GM18861 (cell line): ENCODE measurements around the gene RAB35.

Source experiments
- ATAC-seq: cut with Tn5 transposase; IDR thresholded peaks from one replicate; pipeline ENCODE4 v1.9.1; 2021; ENCODE audit not compliant: unreplicated experiment

Gene RAB35

DNA sequence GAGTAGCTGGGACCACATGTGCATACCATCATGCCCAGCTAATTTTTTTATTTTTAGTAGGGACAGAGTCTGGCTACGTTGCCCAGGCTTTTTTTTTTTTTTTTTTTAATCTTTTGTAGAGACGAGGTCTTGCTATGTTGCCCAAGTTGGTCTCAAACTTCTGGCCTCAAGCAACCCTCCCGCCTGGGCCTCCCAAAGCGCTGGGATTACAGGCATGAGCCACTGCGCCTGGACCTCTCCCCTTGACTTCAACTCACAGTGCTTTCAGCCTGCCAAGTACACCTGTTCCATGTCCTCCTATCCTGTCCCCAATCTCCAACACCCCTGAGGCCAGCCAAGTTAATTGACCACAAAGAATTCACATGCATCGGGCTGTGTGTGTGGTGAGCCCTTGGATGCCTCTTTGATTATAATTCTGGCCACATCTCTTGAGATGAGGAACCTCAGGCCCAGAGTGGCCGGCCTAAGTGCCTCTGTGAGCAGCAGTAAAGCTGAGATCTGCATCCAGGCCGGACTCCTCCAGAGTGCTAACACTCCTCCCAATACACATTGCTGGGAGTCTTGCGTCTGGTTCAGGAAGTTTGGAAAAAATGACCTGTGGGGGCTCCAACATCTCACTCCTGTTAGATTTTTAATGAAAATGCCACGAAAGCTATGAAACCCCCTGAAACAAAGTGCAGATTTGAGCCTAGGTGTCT lies 6.8 kb downstream of the RAB35 start:
- no peak for ATAC-seq

DNA sequence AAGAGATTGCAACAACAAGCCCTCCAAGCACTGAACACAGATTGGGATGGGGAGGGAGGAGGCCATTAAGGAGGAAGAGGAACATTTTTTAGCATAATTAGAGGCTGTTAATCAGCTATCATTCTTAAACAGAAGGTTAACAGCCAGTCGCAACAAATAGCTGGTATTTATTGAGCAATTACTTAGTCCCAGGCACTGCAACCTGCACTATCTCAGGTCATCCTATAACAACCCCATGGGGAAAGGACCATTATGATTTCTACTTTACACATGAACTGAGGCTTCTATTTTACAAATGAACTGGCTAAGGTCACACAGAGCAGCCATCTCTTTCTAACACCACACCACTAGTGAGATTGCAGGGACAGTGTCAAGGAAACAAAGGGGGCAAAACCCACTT lies 10.4 kb downstream of the RAB35 start:
- no peak for ATAC-seq

DNA sequence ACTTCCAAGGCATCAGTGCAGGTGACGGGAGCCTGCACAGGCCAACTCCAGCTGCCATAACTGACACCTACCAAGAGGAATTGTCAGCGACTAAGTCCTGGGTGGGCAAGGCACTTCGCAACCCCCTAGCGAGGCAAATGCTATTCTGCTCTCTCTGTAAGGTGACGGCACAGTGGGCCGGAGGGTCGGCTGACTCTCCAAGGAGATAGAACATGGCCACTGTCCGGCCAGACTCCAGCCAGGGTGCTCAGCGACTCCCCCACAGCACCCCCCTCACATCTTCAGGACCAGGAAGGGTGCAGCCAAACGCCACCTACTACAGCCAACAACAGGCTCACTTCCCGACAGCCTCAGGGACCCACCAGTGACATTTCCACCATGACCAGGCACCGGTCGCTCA lies 13.2 kb downstream of the RAB35 start:
- ATAC-seq = no peak

DNA sequence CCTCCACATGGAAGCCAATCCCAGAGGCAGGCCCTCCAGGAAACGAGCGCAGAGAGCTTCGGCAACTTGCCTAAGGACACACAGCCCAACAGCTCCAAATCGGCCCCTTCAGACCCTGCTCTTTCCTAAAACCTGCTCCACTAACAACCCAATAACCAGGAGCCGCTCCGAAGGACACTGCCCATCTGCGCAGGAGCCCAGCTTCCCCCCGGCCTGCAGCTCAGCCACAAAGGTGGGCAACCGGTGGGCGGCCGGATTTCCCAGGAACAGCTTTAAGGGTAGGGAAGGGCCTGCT lies 13.6 kb downstream of the RAB35 start:
- no peak for ATAC-seq

DNA sequence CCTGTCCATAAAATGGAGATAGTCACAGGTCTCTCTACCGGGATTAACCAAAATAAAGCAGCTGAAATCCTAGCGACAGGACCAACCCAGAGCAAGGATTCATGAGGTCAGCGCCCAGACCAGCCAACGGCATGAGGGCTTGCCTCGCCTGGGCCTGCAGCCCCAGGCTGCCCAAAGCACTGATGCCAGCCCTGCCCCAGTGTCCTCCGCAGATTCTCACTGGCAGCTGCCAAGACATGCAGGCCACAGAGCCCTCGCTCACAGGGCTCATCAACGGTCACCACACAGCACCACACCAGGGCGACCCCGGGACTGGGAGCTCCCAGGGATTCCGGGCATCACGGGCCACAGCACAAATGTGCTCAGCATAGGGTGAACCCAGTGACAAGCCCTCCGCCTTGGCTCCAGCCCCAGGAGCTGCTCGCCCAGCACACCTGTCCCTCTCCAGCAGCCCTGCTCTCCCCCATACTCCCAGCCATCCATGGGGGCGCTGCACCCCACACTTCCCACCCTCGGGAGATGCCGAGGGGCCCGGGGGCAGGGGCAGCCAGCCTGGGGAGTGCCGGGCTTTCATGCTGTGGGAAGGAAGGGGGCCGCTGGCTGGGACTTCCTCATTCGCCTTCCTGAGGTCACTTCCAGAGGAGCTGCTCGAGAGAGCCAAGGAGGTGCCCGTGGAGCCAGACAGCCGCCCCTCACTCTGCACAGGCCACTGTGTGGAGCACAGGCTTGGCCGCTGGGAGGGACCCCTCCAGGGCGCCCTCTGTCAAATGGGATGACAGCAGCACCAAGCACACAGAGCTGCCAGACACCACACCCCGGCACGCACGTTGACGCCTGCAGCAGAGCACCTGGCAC lies 14.1 kb downstream of the RAB35 start:
- no peak for ATAC-seq

DNA sequence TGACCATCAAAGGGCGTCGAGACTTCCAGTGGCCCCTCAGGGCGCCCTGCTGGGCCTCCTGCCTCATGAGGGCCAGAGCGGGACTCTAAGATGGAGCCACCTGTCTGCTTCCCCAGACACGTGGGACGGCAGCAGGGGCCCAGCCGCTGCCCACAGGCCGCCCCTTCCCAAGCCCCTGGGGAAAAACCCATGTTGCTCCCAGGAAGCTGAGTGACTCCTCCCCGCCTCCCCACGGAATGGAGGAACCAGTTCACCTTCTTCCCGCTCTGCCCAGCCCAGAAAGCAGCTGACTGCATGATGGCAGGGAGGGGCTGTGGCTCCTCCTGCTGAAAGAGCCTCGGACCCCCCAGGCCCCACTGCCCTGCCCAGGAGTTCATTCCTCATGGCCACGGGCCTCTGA lies 14.9 kb downstream of the RAB35 start:
- no peak for ATAC-seq

DNA sequence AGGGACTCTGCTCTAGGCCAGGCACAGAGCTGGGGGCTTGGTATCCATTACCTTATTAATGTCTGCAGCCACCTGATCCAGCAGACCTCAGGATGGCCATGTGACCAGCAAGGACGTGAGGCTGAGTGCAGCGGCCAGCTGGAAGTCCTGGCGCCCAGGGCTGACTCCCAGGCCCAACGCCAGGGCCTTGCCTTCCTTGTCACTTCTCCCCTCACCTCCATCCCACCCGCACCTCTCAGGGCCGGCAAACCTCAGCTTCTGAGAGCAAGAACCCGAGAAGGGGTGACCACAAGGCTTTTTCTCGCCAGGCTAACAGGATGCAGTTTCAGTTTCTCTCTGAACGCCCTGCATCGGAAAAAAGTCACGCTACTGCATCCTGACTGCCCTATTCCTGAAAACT lies 15.4 kb downstream of the RAB35 start:
- no peak for ATAC-seq

DNA sequence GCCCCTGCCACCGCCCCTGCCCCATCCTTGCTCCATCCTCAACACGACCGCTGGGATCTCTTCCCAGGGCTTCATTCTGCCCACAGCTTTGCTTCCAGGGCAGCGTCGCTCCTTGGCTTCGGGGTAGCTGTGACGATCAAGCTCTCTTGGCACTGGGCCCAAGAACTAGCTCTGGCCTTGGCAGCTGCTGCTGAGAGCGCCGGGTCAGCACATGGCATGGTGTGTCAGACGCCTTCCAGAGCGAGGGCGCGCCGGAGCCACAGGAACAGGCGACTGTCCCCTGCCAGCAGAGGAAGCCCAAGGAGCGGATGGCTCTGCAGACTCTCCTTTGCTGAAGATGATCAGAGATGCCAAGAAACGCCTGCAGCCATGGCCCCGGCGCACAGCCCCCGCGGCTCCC lies 15.9 kb downstream of the RAB35 start:
- no peak for ATAC-seq

DNA sequence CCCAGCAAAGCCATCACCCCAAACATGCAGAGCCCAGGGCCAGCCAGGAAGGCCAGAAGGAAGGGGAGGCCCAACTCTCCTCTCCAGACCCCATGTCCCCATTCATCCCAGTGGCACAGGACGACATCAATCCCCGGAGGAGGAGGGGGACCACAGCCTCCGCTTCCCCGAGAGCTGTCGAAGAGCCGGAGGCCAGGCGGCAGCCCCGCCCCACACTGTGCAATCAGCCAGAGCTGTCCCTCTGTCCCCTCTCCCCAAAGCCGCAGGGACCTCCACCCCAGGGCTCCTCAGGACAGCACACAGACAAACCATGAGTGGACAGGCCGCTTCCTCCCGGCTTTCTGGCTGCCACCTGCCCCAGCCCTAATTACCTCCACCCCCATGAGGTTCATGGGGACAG lies 16.8 kb downstream of the RAB35 start:
- no peak for ATAC-seq

DNA sequence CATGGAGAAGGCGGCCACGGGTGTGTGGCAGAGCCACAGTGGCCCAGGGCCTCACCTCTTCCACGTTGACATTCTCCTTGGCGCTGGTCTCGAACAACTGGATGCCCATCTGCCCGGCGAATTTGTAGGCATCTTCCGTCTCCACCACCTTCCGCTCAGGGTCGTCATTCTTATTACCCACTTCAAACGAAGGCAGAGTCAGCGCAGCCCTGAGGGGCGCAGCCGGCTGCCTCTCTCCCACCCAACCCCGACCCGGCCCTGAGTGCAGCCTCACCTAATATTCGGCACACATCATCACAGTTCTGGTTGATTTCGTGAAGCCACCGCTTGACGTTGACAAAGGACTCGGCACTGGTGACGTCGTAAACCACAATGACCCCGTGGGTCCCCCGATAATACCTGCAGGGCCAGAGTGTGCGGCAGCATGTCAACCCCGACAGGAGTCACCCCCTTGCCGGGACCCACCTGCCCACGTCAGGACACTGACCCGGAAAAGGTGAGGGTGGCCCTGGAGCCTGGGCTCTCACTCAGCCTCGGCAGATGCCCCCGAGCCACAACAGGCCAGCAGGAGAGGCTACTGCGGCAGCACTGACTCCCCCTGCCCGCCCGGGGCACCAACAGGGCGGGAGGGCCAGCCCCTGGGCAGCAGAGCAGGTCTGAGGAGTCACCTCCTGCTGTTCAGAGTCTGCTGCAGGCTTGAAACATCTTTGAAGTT lies 17.6 kb downstream of the RAB35 start:
- no peak for ATAC-seq

DNA sequence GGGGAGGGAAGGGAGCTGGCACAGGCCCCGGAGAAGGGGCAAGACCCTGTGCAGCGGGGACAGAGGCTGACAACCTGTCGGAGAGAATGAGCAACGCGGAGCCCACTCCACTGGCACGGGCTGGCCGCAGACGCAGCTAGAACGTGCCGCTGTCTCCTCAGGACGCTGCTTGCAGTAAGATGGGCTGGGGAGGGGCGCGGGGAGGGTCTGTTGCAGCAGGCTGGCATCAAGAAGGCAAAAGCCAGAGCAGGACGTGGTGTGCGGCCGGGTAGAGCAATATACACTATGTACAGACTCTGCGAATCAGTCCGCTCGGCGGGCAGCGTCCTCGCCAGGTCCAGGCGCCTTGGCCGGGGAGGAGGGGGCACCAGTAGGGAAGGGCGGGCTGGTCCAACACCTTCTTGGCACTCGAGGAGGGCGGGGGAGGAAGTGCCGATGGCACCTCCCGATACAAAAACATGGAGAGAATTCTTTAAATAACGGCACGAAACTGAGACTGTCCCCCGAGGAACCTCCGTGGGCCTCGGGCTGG lies 19.8 kb downstream of the RAB35 start:
- ATAC-seq = no peak

DNA sequence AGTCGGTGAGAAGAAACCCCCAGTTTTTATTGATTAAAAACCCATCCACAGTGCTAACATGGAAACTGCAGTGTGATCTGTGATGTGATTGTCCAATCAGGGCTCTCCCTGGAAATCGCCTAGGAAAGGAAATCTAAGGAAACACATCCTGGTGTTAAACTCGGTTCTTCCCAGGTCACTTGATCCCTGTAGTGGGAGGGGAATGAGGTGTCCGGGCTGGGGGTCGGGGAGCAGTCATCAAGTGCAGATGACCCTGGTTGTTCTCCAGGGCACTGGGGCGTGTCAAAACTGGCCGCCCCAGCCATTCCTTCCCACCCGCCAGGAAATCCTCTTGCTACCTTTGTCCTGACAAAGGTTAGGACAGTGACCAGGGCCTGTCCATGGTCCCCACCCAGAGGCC lies 20.8 kb downstream of the RAB35 start:
- ATAC-seq = no peak

DNA sequence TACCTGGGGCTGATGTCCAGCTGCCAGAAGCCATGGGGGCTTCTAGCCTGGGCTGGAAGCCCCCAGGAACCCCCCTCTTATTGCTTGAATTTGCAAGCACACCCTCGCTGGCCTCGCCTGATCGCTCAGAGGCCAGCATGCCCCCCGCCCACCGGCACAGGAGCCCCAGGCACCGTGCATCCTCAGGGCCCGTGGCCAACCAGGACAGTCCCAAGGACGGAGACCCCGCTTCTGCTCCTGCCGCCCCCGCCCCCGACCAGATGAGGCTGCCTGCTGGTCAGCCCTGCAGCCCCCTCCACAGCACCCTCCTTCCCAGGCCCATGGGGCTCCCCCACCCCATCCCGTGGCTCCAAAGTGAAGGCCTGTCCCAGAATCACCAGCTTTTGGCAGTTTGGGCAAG lies 21.2 kb downstream of the RAB35 start:
- ATAC-seq = no peak

DNA sequence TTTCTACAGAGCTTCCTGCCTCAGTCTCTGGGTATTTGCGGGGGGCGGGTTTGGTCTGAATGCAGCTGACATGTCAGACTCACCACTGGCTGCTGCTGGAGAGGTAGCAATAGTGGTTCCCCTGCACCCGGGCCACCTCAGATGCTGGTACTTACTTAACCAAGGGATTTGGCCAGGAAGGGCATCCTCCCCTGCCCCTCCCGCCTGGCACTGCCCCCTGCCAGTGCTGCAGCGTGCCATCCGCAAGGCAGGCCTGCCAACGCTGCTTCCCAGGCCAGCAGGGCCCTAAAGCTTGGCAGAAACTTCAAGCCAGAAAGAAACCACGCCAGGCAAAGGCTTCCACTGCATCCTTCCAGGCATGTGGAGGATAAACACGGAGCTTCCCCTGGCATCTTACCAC lies 22.1 kb downstream of the RAB35 start:
- ATAC-seq = no peak

DNA sequence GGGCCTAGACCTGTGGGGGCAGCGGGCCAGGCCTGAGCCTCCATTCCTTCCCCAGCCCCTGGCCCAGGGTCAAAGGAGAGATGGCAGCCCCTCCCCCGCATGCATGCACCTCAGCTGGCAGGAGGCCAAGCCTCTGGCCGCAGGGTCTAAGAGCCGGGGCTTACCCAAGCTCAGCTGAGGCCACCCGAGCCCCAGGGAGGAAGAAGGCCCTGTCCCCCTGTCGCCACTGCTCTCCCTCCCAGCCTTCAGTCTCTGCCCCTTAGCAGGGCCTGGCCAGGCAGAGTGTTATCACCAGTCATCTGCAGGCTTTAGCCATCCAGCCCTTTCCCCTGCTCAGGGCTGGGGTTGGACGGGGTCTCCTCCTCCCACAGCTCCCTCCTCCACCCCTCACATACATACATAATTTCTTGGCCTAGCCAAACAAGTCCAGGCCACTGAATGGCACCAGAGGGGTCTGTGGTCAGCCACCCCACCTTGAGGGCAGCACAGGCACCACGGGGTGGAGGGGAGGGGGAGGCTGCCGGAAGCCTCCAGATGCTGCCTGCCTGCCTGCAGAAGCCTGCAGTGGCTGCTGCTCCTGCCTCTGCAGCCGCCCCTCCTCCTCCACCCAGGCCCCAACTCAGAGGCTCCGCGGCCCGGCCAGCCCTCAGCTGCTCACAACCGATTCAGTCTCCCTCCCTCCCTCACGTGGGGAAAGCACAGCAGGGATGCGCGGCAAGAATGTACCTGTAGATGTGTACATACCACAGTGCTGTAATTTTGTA lies 22.8 kb downstream of the RAB35 start:
- no peak for ATAC-seq

DNA sequence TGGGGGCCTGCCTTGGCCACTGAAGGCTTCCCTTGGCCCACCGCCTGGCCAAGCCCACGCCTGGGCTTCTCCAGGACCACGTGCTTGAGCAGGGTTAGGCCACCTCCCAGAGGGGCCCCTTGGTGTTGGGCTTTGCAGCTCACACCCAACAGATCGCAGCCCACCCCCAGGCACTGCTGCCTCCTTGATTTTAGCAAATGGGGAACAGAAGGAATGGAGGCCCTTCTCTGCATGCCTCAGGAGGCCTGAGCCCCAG lies 23.3 kb downstream of the RAB35 start:
- ATAC-seq = no peak

DNA sequence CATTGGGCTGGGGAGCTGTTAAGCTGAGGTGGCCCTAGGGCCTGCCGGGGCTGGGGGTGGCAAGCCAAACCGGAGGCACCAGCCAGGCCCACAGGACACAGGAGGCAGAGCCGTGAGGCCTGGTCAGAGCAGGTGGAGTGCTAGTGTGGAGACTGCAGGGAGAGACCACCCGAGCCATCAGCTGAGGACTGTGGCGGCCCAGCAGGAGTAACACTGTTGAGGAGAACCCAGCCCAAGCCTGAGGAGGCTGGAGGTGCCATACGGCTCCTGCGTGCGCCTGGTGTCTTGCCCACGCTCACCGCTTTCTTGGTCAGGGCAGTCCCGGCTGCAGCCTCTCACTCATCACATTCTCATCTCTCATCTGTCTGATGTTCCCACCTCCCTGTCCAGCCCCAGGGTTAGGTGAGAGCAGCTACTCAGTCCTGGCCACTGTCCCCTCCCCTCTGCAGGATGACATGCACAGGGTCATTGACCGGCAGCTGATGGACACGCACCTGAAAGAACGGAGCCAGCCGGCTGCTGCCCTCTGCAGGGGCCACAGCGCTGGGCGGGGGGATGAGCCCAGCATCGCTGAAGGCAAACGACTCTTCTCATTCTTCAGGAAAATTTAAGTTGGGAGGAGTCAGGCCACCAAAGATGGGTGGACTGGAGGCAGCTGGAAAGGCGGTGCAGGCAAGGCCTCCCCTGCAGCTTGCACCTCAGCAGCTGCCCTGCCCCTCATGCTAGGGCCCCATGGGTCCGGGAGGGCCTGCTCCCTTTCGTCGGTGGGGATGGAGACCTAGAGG lies 23.8 kb downstream of the RAB35 start:
- no peak for ATAC-seq

DNA sequence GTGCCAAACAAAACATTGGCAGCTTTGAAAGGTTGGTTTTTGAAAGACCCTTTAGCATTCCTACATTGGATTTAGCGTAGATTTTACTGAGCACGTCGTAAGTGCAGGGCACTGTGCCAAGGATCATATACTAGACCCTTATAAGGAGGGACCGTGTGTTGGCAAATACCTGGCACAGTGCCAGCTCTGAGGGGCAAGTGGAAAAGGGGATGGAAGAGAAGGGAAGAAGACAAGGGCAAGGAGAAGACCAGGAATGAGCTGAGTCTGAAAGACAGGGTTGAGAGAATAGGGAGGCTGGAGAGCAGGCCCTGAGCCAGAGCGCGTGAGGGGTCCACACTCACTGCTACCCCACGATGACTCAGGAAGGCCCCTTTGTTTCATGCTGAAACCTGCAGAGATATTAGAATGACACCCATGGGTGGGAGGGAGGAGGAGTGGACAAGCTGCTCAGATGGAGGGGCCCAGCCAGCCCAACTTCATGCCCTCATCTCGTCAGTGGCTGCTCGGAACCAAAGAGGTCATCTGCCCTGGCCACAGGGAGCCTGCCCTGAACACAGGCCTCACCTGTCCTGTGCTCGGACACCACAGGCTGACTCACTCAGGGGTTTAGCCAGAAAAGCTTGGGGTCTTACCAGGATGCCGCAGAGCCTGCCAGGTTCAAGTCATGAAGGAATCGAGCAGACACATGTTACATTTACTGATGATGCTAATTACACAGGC lies 25.0 kb downstream of the RAB35 start:
- ATAC-seq = no peak

DNA sequence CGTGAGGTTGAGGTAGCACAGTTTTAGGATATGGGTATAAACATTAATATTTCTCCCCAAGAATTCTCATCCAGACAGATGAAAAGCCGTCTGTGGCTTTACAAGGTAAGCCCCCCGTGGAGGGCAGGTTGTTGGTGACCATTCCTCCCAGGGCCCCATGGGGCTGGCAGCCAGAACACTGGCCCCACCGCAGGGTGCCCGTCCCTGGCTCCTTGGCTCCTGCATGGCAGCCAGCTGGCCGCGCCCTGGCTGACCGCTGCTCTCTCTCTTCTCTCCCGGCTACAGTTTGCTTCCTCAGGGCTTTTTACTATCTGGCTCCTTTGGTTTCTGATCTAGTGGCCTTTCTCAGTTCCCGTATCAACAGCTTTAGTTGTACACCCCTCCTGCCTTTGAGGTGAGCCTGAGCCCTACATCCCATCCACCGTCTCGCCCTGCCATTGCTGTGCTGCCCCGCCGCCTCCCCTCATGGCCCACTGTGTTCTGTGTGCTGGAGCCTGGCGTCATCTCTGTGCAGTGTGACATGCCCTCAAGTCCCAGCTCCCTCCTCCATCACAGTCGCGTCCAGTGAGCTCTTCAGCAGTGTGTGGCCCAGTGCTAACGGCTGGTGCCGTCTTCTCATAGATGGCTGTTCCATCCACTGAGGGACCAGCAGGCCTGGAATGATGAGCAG lies 25.8 kb downstream of the RAB35 start:
- ATAC-seq = no peak

DNA sequence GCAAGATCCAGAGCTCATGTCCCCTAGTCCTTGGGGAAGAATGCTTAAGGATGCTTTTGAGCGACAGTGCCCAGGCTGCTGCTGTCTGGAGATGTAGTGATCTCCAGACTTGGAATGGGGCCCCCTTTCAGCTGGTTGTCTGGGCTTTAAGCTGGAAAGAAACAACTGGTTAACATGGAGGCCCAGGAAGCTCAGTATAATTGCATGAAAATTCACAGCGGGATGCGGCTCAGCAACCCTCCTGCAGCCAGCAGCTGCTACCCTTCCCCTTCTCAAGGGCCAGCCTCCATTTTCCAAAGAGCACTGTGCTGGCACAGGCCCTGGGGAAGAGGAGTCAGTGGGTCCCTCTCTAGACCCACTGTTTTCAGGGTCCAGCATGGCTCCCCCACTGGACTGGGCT lies 26.3 kb downstream of the RAB35 start:
- no peak for ATAC-seq
